Measurements from ENCODE around the gene HIGD2A.

GRCh38 chr5:176365351-176366231, 23.0 kb upstream of the HIGD2A start, which contains the start of gene ARL10:
- TF ChIP-seq GATA3 (IDR thresholded peaks at IDR 0.05; ENCODE audit: low read depth, low read length) (no peak), GATA2 (IDR thresholded peaks at IDR 0.05; ENCODE audit: low read depth, low read length) (no peak)
